ENCODE results near the gene KY. TPM values are rescaled to one million over a fixed set of nuclear protein-coding genes. Genes with fewer than 3 reads are reported as not detected.
"Not testable (repeated sequence)": the region's sequence is repeated elsewhere in the genome, so short reads cannot be mapped to it uniquely, and the experiment has no call there.

Gene KY
- total RNA-seq, 1 donor from 2014 or later: not detected

DNA sequence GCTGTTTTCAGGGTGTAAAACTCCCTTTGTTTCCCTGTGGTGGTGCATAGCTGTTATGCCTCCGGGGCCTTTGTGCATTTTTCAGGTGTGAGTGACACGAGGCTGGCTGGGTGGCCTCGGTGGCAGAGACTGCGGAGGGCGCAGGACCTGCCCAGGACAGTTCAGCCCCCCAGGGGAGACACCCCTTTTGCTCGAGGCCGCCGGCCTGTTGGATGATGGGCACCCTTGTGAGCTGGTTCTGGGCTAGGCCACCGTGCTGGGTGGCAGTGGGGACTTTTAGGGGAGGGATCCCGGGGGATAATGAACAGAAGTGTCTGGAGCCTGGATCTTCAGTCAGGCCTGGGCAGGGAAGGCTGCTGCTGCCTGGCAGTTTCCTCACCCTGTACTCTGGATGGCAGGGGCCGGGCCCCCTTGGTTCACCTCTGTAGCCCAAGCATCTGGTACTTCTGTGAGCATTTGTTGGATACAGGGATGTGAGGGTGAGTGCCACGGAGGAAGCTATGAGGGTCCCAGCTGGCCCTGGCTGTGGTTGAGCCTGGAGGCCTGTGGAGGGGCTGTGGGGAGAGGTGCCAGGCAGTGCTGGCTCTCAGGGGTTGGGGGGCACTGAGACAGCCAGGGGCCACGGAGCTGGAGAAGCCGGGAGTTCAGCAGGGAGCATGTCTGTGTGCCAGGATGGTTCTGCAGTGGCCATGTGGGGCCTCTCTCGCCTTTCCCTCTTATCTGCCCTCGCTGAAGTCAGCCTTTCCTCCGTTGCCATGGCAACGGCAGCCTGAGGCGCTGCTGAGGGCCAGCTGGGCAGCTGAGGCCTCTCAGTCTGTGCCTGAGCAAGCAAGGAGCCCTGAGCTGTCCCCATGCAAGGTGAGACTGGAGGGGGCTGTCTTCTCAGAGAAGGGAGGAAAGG is 49.0 kb downstream of the KY start:
- peak; percentile 51 for DNase-seq

DNA sequence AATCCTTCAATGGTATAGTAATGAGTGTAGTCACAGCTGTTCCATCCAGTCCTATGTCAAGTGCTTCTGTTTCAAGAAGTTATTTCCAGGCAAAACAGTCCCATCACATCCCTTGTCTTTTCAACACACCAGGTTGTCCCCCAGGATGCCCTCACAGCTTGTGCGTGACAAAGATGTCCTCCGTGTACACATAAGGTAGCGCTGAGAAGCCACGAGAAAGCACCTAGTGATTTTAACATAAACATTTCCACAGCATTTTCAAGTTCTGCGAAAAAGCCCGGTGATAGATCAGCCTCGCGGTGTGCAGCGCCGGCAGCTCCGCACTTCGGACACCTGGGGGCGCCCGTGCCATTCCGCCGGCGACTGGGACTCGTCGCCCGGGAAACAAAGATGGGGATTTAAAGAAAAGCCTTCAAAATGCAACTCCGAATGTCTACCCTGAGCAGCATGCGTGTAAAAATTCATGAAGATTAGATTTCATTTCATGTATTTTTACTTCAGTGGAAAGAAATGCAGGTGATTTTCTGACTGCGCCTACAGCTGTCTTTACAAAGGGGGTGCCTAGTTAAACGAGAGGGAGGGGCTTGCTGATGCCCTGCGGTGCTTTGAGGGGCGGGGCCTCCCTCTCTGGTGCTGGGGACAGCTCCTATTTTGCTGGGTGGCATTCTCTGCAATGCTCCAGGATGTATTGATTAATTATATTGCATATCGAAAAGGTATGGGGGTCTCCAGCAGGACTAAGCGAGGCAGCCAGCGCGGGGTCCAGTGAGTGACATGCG is 49.9 kb downstream of the KY start:
- DNase-seq: peak; percentile 71

DNA sequence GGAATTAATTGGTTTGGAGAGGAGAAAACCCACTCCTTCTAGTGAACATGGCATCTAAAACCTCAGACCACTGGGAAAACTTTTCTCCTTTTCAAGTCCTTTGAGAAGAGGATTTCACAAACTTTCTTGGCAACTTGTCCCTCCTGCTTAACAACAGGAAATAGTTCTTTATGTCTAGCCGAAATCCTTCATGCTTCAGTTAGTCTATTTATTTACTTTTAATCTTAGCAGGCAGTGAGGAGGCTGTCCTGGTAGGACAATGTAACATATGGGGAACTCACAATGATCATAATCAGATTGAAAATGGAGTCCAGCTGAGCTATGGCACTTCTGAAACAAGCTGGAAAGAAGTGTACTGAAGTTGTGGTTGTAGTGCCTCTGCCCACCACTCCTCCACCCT is 50.6 kb downstream of the KY start:
- DNase-seq: no peak

DNA sequence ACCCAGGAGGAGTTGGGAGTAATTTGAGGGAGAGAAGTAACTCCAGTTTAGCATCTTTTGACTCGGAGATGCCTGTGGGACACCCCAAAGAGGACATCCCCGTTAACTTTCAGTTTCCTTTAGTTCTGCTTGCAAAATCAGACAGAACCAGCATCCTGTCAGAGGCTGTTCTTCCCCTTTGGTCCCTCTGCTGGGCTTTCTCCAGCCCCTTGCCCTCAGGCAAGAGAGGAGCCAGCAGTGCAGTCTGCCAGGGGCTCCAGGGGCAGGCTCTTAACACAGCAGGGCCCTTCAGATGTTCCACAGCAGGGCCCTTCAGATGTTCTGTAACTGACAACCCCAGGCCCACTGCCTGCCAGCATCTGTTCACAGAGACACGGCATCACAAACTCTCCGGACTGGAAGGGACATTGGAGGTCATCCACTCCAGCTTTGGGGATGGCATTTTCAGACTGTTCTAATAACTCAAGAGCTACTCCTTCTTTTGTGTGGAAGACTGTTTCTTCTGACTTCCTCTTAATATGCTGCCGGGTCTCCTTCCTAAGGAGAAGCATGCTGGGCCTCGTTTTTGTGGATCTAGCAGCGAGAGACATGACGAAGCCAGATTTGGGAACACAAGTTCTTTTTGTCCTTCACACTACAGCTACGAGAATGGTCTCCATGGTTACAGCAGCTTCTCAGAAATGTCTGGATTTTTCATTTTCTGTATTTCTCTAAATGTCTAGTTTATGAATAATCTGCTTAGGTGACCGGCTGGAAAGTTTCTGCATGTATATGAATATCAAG is 51.9 kb downstream of the KY start:
- no peak for DNase-seq

DNA sequence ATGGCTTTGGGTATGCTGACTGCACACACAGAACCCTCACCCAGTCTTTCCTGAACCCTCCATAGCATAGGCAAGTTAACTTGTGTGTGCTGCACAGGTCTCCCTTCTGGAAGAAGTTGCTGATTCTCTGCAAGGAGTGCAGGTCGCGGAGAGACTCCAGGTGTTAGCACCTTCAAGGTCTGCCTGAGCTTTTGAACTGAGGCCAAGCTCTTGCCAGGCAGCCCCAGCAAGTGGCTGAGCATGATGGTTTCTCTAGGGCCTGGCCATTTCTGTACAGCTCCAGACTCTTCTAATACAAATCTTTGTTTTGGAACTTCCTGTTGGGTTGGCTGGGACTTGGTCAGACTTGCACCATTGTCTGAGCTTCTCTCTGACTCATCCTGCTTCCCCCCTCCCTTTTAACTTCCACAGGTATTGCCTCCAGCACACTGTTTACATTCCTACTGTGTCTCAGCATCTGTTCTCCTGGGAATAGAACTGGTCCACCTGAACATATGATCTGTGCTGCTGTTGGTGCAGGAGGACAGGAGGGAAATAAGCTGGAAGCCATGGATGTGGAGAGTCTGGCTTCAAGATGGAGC is 53.3 kb downstream of the KY start:
- peak; percentile 36 for DNase-seq

DNA sequence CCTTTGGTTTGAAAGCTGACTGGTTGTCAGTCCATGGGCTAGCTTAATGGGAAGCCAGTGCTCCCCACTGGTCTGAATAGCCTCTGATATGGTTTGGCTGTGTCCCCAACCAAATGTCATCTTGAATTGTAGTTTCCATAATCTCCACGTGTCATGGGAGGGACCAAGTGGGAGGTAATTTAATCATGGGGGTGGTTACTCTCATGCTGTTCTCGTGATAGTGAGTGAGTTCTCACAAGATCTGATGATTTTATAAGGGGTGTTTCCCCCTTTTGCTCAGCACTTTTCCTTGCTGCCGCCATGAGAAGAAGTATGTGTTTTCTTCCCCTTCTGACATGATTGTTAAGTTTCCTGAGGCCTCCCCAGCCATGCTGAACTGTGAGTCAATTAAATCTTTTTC is 55.8 kb downstream of the KY start:
- not testable (repeated sequence) for DNase-seq

DNA sequence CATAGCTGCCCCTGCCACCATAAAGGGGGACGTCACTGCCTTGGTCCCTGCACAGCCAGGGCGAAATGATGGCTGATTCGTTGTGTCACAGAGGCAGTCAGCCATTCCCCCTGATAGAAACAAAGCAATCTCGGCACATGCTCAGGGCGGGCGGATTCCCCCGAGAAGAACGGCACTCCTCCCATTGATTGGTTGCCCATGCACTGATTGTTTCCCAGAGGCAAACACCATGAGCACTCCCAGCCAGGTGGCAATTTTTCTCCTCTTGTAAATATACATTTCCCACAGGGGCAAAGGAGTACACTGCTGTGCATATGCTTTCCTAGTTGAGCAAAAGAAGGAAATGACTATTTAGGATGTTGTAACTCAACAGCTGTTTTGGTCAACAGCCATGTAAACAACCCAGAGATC is 56.5 kb downstream of the KY start:
- no peak for DNase-seq

DNA sequence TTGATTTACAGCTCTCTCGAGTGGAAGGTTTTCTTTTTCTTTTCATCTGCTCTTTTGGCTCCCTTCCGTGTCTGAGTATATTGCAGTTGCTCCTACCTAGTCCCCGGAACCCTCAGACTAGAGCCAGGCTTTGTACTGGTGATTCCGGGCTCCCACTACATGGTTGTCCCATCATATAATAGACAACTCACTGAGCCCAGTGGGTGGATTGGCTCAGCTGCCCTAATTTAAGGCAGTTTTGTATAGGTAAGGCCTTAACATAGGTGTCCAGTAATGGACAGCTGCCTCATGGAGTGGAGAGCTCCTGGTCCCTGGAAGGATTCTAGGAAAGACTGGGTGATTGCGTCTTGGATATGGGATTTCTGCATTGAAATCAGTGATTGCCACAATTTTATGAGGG is 58.0 kb downstream of the KY start:
- DNase-seq: no peak

DNA sequence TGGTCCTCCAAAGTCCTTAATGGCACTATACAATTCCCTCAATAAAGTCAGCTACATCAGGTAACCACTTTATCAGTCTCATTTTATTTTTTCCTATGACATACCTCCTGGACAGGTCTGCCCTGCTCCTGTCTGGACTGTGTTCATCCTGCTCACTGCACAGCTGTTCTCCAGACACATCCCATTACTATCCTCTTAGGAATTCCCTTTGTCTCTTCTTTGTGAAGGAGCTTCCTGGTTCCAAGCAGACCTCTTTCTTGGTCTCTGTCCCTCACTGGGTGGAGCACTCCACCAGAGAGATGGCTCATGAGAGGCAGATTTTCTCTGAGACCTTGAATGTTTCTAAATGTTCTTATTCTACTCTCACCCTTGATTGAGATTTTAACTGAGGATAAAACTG is 60.1 kb downstream of the KY start:
- DNase-seq: no peak

DNA sequence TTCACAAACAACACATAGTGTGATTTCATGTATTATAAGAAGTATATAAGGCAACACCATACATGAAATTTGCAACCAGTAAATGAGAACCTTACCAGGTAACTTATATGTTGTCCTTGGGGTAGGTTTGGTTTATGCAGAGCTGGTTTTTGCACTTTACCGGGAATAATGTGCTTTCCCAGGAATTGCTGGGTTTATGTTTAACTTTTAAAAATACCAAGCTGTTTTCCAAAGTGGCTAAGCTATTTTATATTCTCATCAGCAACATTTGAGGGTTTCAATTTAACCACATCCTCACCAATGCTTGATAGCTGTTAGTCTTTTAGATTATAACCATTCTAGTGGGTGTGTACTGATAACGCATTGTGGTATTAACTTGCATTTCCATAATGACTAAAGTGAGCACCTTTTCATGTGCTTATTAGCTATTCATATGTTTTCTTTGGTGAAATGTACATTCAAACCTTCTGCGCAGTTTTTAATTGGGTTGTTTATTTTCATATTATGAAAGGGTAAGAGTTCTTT is 71.6 kb downstream of the KY start:
- no peak for DNase-seq

DNA sequence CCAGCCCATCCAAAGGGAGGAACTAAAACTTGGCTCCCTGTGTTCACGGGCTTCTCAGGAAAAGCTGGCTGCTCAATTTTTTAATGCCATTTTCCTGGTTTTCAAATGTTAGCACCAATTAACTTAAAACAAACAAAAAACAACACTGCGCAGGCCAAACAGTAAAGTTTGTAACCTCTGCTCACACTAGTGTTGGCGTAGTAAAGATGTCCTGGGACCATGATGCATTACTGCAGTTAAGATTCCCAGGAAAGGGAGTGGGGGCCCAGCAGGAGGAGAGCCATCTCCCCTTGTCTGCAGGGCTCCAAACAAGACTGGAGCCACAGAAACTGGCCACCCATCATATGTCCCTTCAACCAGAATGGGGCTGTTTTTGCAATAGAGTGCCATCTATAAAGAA is 74.0 kb downstream of the KY start:
- DNase-seq: no peak

DNA sequence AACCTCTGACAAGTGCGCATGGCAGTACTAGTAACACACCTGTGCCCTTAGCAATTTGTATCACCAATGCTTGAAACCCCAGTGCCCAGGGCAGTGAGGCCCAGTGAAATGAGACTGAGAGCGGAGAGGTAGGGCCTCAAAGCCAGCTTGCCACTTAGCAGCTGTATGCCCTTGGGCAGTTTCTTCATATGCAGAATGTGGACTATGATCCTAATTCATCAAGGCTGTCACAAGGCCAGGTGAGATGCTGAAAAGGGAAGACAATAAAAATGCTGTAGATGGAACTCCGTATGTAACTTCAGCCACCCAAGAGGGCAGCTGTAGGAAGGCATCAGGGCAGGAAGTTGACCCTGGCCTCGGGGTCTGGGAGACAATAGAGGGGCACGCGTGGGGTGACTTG is 74.4 kb downstream of the KY start:
- DNase-seq: no peak

DNA sequence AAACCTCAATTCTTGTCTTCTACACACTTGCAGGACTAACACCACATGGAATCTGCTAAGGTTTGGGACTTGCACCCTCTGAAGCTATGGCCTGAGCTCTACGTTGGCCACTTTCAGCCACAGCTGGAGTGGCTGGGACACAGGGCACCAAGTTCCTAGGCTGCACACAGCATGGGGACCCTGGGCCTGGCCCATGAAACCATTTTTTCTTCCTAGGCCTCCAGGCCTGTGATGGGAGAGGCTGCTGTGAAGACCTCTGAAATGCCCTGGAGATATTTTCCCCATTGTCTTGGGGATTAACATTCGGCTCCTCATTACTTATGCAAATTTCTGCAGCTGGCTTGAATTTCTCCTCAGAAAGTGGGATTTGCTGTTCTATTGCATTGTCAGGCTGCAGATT is 80.9 kb downstream of the KY start:
- not testable (repeated sequence) for DNase-seq

DNA sequence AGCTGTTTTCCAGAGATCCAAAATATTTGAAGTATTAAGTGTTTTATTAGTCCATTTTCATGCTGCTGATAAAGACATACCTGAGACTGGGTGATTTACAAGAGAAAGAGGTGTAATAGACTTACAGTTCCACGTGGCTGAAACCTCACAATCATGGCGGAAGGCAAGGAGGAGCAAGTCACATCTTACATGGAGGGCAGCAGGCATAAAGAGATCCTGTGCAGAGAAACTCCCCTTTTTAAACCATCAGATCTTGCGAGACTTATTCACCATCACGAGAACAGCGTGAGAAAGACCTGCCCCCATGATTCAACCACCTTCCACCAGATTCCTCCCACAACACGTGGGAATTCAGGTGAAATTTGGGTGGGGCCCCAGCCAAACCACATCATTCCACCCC is 82.0 kb downstream of the KY start:
- no peak for DNase-seq

DNA sequence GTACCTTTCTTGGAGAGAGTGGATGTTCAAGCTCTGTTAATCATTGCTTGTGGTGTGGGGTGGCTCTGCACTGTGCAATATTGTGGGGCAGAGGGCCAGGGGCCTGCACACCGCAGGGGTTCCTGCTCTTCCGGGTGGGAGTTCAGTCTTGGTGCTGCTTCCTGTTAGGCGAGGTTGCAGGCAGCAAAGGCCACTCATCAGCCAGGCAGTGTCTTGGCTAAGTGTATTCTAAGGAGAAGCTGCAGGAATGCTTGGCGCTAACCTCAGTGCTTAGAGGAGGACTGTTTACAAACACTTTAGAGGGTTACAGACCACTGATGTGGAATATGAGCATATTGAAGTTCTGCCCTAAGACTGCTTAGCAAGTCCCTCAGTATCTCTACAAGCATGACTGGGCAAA is 83.2 kb downstream of the KY start:
- DNase-seq: no peak

DNA sequence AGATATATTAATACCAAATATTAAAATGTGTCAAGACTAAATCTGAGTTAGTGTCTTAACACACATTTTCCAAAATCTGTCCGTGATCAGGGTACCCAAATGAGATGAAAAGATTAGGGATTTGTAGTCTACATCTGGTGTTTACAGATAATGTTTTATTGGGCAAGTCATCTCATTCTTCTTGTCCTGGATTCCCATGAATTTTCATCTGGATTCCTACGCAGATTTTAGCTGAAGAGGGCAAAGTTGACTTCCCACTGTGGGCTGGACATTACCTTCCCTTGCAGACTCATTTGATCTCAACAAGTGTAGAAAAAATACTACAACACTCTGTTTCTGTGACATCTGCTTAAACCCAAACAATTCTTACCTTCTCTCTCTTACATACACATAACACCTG is 85.8 kb downstream of the KY start:
- no peak for DNase-seq

DNA sequence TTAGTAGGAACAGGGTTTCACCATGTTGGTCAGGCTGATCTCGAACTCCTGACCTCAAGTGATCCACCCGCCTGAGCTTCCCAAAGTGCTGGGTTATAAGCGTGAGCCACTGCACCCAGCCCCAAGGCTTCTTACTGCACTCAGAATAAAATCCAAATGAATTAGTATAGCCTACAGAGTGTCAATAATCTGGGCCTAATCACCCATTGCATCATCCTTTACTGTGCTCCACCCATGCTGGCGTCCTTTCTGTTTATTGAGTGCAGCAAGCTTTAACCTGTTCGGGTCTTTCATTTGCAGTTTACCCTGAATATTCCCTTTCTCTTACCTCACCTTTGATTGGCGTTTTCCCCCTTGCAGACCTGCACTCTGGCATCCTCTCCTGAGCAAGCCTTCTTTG is 87.2 kb downstream of the KY start:
- DNase-seq: no peak

DNA sequence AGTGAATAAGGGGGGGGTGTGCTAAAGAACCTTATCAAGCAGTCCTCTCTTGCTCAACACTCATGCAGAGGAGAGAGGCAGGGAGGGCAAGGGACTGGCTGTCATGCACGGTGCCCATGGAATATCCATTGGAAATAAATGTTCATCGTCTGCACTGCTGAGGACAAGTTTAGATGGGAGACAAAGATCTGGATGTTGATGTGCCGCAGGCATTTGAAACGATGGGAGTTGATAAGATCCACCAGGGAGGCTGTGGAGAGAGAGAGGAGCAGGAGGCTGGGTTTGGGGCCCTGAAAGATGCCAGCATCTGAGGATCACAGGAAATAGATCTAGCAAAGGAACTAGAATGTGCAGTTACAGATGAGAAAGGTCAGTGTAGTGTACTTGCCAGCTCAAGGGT is 88.8 kb downstream of the KY start:
- DNase-seq: no peak

DNA sequence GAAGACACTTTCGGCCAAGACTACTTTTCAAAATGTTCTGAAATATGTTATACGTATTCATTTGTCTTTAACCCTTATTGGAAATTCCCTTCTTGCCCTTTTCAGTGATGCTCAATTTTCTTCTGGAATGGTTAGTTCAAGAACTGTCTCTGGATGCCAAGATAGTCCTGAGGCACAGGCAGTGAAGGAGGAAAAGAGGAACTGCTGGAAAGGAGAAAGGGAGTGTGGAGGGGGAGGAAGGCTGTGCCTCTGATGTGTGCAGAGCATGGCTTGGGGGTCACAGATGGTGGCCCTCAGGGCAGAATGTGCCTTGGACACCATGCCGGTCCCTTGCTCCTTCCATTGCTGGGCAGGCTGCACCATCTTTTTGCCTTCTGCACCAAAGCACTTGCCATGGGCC is 91.2 kb downstream of the KY start:
- no peak for DNase-seq
